Inflammatory macrophage treated with lipopolysaccharide for 4 hours (primary cell): Measurements from ENCODE around the gene NPIPB13.
"Not testable (repeated sequence)": the region's sequence is repeated elsewhere in the genome, so short reads cannot be mapped to it uniquely, and the experiment has no call there.

Experiments
- DNase-seq: peaks from one replicate; pipeline ENCODE4 v3.0.0-alpha.2; 2020

NPIPB13 gene

GRCh38 chr16:30248379-30248778 is at the start of gene NPIPB13:
Gene NPIPB13 (minus strand): TSS chr16:30248479. CDS start chr16:30245573, 2,906 bp downstream.
- DNase-seq, result not testable (repeated sequence)

DNA sequence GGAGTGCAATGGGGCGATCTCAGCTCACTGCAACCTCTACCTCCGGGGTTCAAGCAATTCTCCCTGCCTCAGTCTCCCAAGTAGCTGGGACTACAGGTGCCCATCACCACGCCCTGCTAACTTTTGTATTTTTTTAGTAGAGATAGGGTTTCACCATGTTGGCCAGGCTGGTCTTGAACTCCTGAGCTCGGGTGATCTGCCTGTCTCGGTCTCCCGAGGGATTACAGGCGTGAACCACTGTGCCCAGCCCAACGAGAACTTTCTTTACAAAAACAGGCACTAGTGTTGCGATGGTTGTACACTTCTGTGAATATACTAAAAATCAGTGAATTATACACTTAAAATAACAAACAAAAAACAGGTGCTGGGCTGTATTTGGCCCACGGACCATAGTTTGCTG is 34.1 kb upstream of the NPIPB13 start:
- not testable (repeated sequence) for DNase-seq

GRCh38 chr16:30278523-30278922 is 30.2 kb upstream of the NPIPB13 start:
- DNase-seq, result not testable (repeated sequence)

DNA sequence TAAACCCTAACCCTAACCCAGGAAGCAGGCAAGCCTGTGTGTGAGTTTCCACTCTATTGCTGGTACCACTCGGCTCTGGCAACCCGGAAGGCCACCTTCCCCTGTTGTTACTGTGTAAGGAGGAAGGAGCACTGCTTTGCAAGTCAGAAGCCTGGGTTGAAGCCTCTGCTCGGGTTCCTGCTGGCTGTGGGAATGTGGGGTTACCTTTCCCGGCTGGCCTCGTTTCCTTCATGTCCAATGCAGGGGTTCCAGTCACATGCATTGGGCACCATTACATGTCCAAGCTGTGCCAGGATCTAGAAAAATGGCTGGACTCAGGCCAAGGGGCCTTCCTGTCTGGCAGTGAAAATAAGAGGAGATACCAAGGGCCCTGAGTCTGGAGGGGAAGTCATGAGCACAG is 31.2 kb downstream of the NPIPB13 start:
- not testable (repeated sequence) for DNase-seq

DNA sequence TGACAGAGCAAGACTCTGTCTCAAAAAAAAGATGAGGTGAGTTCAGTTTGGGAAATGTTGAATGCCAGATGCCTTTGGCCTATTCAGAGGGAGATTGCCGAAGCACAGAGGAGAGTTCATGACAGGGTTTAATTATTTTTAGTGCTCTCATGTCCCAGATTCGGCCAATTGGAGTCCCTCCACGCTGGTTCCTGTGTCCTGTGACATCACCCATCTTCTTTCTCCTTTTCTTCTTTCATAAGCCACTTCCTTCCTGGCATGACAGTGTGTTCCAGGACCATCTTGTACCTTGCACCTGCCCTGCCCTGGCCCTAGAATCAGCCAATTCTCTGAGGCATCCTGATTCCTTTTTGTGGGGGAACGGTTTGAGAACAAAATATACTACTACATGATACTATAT is 36.9 kb downstream of the NPIPB13 start:
- DNase-seq, result not testable (repeated sequence)

GRCh38 chr16:30209032-30209431 is 39.2 kb downstream of the NPIPB13 start:
- DNase-seq, result not testable (repeated sequence)

GRCh38 chr16:30207063-30207704 is 41.1 kb downstream of the NPIPB13 start:
- not testable (repeated sequence) for DNase-seq

- not testable (repeated sequence) for DNase-seq
These were observed 42.0 kb downstream of the NPIPB13 start for GRCh38 chr16:30206252-30206651.

- not testable (repeated sequence) for DNase-seq
These were observed 42.6 kb downstream of the NPIPB13 start for GRCh38 chr16:30205541-30206236.

DNA sequence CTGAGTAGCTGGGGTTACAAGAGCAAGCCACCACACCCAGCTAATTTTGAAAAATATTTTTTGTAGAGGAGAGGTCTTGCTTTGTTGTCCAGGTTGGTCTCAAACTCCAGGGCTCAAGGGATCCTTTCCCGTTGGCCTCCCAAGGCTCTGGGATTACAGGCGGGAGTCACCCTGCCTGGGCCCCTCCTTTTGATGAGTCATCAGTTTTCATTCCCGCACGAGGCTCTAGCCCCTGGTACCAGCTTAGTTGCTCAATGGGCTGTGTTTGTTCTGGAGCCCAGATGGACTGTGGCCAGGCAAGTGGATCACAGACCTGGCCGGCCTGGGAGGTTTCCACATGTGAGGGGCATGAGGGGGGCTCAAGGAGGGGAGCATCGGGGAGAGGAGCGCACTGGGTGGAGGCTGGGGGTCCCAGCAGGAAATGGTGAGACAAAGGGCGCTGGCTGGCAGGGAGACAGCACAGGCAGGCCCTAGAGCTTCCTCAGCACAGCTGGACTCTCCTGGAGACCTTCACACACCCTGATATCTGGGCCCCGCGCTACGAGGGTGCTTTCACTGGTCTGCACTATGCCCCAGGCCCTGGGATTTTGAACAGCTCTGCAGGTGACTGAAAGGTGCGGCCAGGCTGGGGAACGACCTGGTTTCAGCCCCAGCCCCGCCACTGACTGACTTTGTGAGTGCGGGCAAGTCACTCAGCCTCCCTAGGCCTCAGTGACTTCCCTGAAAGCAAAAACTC is 48.5 kb downstream of the NPIPB13 start:
- not testable (repeated sequence) for DNase-seq

DNA sequence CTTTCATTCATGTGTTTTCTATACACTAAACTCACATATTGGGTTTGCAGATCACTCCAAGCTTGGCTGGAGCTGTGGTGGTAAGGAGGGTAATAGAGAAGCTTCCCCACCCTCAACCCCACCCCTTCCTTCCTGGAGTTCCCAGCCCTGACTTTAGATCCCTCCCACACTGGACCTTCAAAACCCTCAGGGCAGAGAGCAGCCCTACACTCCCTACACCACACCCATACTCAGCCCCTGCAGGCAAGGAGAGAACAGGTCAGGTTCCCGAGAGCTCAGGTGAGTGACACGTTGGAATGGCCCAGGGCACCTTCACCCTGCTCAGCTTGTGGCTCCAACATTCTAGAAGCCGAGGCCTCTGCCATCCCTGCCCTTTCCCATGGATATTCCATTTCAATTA is 49.2 kb downstream of the NPIPB13 start, which contains the start of gene SULT1A3:
Gene SULT1A3, plus strand, starts transcription at position 207 of the 400 bp plus-strand sequence. CDS start 1,474 bp downstream, outside the sequence.
- not testable (repeated sequence) for DNase-seq
